Urinary bladder (tissue), 4 donors: ENCODE results near the gene OVCA2. TPM values are rescaled to one million over a fixed set of nuclear protein-coding genes. Genes with fewer than 3 reads are reported as not detected.
A peak's percentile ranks its signal among the peaks of the same experiment; 100 is the strongest.

Source experiments
- DNase-seq: peaks from one replicate; pipeline ENCODE4 v3.0.0-alpha.2; 2015; ENCODE audit errors: extremely low spot score
- H3K27ac ChIP-seq: one replicate; pipeline ENCODE4 v1.5.1; 2013; ENCODE audit warnings: low read depth, mild to moderate bottlenecking, moderate library complexity
- H3K36me3 ChIP-seq: one replicate; pipeline ENCODE4 v1.6.1; 2013; ENCODE audit warnings: mild to moderate bottlenecking, moderate library complexity; ENCODE audit not compliant: insufficient read depth
- H3K4me1 ChIP-seq: one replicate; pipeline ENCODE4 v1.6.1; 2013; ENCODE audit warnings: mild to moderate bottlenecking, moderate library complexity; ENCODE audit not compliant: insufficient read depth
- H3K4me3 ChIP-seq: one replicate; pipeline ENCODE4 v1.5.1; 2013; ENCODE audit warnings: low read depth, low read length
- WGBS: extraction: QIAGEN DNeasy Blood & Tissue Kit; methylation state at CpG from one replicate; pipeline ENCODE4 v1.1.7; 2013; 5-methylcytosine and 5-hydroxymethylcytosine counted together
- polyA plus RNA-seq: library from polyadenylated mRNA; stranded (reverse); fragments of 200-250 nt; gene quantifications from one replicate; pipeline ENCODE4 v1.2.3, GENCODE V29; 2013
- total RNA-seq: library from RNA; depleted of rRNA; stranded (reverse); fragments of >200 nt; gene quantifications from one replicate; pipeline ENCODE4 v1.2.3, GENCODE V29; 2014
- donor health status: healthy with polysubstance abuse.
- donor health status: healthy.

OVCA2 gene
- total and polyA plus RNA-seq, 2 donors = 9.5 to 40.1 TPM

DNA sequence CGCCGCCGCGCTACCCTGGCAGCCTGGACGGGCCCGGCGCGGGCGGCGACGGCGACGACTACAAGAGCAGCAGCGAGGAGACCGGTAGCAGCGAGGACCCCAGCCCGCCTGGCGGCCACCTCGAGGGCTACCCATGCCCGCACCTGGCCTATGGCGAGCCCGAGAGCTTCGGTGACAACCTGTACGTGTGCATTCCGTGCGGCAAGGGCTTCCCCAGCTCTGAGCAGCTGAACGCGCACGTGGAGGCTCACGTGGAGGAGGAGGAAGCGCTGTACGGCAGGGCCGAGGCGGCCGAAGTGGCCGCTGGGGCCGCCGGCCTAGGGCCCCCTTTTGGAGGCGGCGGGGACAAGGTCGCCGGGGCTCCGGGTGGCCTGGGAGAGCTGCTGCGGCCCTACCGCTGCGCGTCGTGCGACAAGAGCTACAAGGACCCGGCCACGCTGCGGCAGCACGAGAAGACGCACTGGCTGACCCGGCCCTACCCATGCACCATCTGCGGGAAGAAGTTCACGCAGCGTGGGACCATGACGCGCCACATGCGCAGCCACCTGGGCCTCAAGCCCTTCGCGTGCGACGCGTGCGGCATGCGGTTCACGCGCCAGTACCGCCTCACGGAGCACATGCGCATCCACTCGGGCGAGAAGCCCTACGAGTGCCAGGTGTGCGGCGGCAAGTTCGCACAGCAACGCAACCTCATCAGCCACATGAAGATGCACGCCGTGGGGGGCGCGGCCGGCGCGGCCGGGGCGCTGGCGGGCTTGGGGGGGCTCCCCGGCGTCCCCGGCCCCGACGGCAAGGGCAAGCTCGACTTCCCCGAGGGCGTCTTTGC lies 16.2 kb downstream of the OVCA2 start:
- Histone ChIP-seq H3K4me1 (peaks cover 2% of the 10 kb centered on the region), H3K27ac (peak overlapping the region; percentile 76), H3K4me3 (peak overlapping the region; percentile 54), H3K36me3 (no peaks in the 10 kb centered on the region)
- WGBS = 38% methylated on average over 98 of the region's 98 CpGs
- no peak for DNase-seq

DNA sequence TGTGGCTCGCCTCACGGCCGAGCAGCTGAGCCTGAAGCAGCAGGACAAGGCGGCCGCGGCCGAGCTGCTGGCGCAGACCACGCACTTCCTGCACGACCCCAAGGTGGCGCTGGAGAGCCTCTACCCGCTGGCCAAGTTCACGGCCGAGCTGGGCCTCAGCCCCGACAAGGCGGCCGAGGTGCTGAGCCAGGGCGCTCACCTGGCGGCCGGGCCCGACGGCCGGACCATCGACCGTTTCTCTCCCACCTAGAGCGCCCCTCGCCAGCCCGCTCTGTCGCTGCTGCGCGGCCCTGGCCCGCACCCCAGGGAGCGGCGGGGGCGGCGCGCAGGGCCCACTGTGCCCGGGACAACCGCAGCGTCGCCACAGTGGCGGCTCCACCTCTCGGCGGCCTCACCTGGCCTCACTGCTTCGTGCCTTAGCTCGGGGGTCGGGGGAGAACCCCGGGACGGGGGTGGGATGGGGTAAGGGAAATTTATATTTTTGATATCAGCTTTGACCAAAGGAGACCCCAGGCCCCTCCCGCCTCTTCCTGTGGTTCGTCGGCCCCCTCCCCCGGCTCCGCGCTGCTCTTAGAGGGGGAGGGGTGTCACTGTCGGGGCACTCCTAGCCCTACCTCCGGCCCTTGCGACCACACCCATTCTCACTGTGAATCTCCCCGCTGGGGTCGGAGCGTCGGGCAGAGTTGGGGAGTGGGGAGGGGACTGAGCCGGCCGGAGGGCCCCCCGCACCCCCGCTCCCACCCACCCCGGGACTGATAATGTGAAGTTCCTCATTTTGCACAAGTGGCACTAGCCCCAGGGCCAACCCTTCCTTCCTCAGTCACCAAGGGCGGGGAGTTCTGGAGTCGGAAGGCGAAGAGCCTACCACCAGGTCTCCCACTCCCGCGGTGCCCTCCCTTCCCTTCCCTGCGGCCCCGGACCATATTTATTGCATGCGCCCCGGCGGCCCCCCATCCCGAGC lies 17.0 kb downstream of the OVCA2 start:
- DNase-seq = no peak
- WGBS = 24% methylated on average over 78 of the region's 78 CpGs
- H3K36me3 ChIP-seq = no peaks in the 10 kb centered on the region
- peak overlapping the region; percentile 15 for H3K4me3 ChIP-seq
- H3K4me1 ChIP-seq = peaks cover 2% of the 10 kb centered on the region
- H3K27ac ChIP-seq = peak overlapping the region; percentile 76

GRCh38 chr17:2059547-2060384 lies 17.9 kb downstream of the OVCA2 start:
- no peak for DNase-seq
- Histone ChIP-seq H3K4me1 (peaks cover 2% of the 10 kb centered on the region), H3K27ac (peak overlapping the region; percentile 65), H3K4me3 (no peak overlapping the region), H3K36me3 (no peaks in the 10 kb centered on the region)
- WGBS = 57% methylated on average over 21 of the region's 21 CpGs

GRCh38 chr17:2060385-2060658 lies 18.5 kb downstream of the OVCA2 start:
- Histone ChIP-seq H3K4me1 (peaks cover 2% of the 10 kb centered on the region), H3K4me3 (no peak overlapping the region), H3K27ac (peak overlapping the region; percentile 65), H3K36me3 (no peaks in the 10 kb centered on the region)
- 69% methylated on average over 6 of the region's 6 CpGs for WGBS
- DNase-seq = no peak

DNA sequence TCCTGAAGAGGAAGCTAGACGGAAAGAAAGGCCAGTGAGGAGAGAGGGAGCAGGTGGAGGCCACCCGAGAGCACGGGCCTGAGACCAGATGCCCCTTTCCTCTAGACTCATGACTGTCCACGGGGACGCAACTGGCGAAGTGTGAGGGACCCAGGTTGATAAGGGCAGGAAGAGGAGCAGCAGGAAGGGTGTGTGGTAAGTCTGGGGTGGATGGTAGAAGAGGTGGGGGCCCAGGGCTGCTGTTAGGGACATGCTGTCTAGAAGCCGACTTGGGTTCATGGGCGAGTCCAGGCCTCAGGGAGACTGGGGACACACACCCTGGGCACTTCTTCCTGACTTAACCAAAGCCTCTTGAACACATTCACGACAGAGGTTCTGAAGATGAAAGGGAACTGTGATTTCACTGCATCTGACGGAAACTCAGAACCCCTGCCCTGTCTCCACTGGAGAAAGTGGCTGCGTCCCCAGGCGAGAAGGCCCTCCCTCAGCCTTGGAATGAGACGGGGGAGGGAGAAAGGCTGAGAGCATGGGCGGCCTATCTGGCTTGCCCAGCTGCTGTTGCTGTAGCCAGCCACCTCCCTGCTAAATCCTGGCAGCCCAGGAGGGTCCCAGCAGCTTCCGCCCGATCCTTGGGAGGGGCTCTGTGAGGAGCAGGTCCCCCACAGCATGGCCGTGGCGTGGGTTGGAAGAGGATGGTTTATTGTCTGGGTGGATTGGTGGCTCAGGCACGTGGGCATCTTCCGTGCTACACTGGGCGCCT lies 19.0 kb downstream of the OVCA2 start:
- Histone ChIP-seq H3K4me1 (peaks cover 2% of the 10 kb centered on the region), H3K4me3 (no peak overlapping the region), H3K36me3 (no peaks in the 10 kb centered on the region), H3K27ac (peak overlapping the region; percentile 65)
- no peak for DNase-seq
- WGBS = 37% methylated on average over 21 of the region's 21 CpGs

DNA sequence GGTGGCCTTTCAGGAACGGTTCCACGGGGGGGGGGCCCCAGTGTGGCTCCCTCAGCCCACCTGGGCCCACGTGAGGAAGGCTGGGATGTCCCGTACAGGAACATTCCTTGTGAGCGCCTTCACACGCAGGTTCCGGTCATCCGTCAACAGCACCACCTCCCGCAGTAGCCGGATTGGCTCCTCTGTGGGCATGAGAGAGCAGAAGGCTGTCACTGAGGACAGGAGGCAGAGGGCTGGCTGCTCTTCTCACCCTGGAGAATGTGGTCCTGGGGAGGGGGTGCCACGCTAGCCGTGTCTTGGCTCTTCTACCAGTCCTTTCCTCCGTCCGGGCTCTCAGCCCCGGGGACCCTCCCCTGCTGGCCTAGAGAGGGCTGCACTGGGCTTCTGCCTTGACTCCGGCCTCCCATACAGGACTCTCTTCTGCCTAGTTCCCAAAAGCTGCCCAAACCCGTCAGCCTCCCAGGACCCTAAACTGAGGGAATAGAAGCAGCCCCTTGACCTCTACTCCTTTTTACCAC lies 19.7 kb downstream of the OVCA2 start:
- H3K36me3 ChIP-seq = no peaks in the 10 kb centered on the region
- H3K4me1 ChIP-seq = peaks cover 2% of the 10 kb centered on the region
- peak overlapping the region; percentile 65 for H3K27ac ChIP-seq
- no peak overlapping the region for H3K4me3 ChIP-seq
- WGBS = 55% methylated on average over 17 of the region's 17 CpGs
- DNase-seq = no peak

GRCh38 chr17:2062571-2063183 lies 20.9 kb downstream of the OVCA2 start:
- H3K27ac ChIP-seq = peak overlapping the region; percentile 86
- WGBS = 25% methylated on average over 11 of the region's 11 CpGs
- no peaks in the 10 kb centered on the region for H3K36me3 ChIP-seq
- no peak overlapping the region for H3K4me3 ChIP-seq
- DNase-seq = no peak
- no peaks in the 10 kb centered on the region for H3K4me1 ChIP-seq

DNA sequence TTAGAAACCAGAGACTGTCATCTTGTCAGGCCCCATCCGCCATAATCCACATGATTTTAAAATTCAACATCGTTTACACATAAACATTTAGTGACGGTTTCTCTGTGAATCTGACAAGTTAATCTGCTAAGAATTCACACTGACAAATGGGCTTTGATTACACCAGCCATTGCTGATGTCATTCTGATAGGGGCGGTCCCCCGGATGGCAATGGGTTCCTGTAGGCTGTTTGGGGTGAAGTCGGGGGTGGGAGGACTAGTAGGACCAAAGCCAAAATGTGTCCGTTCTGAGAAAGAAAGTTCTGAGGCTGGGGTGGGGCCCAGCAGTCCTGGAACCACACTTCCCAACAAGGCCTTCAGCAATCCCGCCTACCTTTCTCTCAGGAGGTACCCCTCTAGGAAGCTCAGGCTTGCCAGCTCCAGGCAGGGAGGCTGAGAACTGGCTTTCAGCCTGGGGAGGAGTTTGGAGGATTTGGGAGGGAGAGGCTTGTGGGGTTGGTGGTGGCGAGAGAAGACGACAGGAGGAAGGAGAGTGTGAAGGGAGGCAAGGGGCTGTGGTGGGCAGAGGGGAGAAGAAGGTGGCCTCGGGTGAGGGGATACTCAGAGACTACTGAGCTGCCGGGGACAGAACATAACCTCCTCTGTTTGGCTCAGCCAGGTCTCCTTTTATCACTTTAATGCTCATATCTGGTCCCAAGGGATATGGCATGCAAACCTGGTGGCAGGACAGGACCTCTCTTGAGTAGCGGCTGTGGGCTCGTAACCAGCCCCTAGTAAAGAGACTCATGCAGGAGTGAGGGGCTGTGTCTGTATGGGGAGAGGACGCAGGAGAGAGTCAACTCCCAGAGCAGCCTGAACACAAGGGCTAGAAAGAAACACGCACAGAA lies 21.7 kb downstream of the OVCA2 start:
- DNase-seq = no peak
- H3K4me1 ChIP-seq = no peaks in the 10 kb centered on the region
- H3K36me3 ChIP-seq = no peaks in the 10 kb centered on the region
- WGBS = 40% methylated on average over 16 of the region's 16 CpGs
- H3K4me3 ChIP-seq = no peak overlapping the region
- H3K27ac ChIP-seq = peak overlapping the region; percentile 73

- Histone ChIP-seq H3K27ac (peak overlapping the region; percentile 73), H3K4me1 (no peaks in the 10 kb centered on the region), H3K4me3 (no peak overlapping the region), H3K36me3 (no peaks in the 10 kb centered on the region)
- 47% methylated on average over 5 of the region's 5 CpGs for WGBS
- no peak for DNase-seq
Observed at GRCh38 chr17:2064147-2064489, 22.3 kb downstream of the OVCA2 start.

DNA sequence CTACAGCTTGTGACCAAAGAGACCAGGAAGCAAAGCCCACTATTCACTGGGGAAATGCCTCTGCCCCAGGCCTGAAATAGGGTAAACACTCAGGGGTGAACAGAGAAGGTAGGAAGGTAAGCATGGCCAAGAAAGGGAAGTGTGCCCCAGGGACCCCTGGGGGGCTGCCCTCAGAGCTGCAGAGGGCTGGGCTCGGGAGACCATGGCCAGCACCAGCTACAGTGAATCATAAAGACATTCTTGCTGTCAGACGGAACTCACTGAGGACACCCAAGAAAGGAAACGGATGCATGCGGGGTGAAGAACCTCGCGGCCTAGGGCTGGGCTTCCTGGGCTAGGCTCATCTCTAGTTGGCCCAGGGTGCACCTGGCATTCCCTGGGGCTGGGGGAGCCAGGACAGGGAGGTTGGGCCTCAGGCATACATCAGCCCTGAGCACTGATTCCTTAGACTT lies 22.7 kb downstream of the OVCA2 start:
- Histone ChIP-seq H3K4me1 (no peaks in the 10 kb centered on the region), H3K27ac (peak overlapping the region; percentile 82), H3K36me3 (no peaks in the 10 kb centered on the region), H3K4me3 (no peak overlapping the region)
- no peak for DNase-seq
- 46% methylated on average over 6 of the region's 6 CpGs for WGBS

DNA sequence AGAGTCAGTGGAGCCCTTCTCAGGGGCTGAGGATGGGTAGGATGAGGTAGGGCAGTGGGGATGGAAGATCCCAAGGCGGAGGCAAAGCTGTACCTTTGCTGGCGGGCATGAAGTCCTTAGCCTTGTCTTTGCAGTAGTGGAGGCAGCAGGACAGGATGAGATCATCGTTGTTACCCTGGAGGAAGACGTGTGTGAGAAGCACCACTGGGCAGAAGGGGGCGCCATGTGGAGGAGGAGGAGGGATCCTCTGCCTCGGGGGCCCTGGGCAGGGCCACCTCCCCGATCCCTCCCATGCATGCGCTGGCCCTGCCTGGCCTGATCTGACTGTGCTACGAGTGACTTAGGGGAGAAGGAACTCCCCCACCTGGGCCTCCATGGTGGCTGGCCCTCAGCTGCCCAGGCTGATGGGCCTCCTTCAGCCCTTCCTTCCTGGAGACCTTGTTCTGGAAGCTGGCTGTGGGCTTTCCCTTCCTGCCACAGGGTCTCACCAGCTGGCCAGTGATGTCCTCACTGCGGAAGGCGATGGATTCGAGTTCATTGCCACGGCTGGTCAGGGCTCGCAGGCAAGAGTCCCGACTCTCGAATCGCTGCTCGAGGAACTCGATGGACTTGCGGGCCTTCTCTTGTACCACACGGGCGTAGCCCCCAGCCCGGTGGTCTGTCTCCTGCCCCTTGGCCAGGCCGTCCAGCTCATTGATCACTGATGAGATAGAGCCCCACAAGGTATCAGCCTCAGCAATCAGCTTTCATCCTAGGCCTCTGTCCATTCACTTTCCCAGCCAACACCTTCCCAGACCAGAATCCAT lies 23.4 kb downstream of the OVCA2 start:
- H3K36me3 ChIP-seq = no peaks in the 10 kb centered on the region
- 81% methylated on average over 24 of the region's 24 CpGs for WGBS
- no peak for DNase-seq

More for the DNA sequence above, 23.4 kb downstream of the OVCA2 start:
- Histone ChIP-seq H3K27ac (peak overlapping the region; percentile 82), H3K4me1 (no peaks in the 10 kb centered on the region), H3K4me3 (no peak overlapping the region)
